GM15510 (cell line): Measurements from ENCODE around the gene TBX10.

Experiments used
- POLR2A ChIP-seq: IDR thresholded peaks from 3 replicates; pipeline ENCODE4 v1.6.1; 2011; ENCODE audit warnings: borderline replicate concordance; ENCODE audit not compliant: insufficient read length; ENCODE audit errors: extremely low read depth

TBX10 gene

GRCh38 chr11:67640758-67641337 is 1.3 kb upstream of the TBX10 start:
- TF ChIP-seq POLR2A, result no peak

- TF ChIP-seq POLR2A, result no peak
Observed at GRCh38 chr11:67640021-67640757, 626 bp upstream of the TBX10 start.

GRCh38 chr11:67638535-67639437 is 777 bp downstream of the TBX10 start:
- TF ChIP-seq POLR2A, result no peak

DNA sequence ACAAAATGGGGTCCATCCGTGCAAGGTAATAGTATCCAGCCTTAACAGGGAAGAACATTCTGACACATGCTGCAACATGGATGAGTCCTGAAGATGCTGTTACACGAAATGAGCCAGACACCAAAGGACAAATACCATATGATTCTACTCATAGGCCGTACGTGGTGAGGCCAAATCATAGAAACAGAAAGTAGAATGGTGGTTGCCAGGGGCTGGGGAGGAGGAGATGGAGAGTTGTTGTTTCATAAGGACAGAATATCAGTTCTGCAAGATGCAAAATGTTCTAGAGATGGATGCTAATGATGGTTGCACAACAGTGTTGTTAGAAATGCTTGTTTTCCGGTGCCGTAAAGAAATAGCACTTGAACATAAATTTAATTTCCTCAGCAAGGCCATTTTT is 2.6 kb downstream of the TBX10 start:
- no peak for TF ChIP-seq POLR2A

DNA sequence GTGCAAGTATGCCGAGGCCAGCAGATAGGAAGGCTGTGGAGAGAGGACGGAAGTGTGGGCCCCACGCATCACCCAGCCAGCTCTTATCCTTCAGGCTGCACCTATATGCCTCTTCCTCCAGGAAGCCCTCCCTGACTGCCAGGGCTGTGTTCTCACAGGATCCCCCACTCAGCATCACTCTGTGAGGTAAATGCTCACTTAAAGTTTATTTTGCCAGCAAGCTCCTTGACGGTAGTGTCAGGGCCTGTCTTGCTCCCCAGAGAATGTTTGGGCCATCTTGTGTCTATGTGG is 4.4 kb downstream of the TBX10 start:
- TF ChIP-seq POLR2A, result no peak

GRCh38 chr11:67634366-67635230 is 5.0 kb downstream of the TBX10 start:
- TF ChIP-seq POLR2A, result no peak

DNA sequence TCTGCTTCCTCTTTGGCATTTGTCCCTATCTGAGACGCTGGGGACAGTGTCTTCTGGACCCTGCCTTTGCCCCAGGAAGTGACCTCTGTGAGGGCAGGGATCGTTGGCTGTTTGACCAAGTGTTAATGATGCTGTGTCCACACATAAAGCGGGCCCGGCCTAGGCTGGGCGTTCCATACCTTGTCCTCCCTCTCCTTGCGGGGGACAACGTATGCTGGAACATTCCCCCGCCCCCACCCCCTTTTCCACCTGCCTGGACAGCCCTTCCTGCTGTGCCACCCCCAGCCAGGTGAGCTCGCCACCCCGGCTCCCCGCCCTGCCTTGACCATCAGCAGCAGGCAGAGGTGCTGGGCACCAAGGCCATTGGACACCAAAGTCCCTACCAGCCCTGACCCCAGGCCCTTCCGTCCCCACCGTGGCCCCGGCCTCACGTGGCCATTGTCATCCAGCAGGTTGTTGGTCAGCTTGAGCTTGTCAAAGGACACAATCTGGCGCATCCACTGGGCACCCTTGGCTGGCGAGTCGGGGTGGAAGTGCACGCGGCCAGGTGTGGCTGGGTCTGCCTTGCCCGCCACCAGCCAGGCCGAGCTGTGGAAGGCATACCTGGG is 5.7 kb downstream of the TBX10 start:
- no peak for TF ChIP-seq POLR2A

DNA sequence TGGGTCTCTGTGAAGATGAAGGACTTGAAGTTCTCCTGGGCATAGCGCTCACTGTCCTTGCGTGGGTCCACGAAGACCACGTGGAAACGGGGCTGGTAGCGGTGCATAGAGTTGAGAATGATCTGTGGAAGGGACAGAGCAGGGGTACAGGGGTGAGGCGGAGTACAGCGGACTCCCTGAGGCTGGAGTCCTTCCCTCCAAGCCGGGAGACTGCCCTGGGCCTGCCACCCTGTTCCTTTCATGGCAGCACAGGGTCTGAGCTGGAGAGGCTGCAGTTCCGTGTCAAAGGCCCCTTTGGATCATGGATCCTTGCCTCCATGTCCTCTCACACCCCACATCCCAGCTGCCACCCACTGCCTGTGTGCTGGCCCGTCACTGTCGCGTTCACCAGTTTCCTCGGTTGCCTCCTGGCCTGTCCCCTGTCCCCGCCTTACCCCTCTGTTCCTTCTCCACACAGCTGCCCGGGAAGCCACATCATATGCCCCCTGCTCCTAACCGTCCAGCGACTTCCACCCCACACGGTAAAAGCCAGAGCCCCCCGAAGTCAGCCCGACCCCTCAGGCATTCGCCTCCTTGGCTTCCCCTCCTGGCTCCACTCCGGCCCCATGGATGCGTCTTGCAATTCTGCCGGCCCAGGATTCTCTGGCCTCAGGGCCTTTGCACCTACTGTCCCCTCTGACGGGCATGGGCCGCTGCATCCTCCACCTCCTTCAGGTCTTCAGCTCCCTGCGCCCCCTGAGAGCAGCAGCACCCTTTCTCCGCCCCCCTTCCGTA is 6.4 kb downstream of the TBX10 start:
- no peak for TF ChIP-seq POLR2A

- TF ChIP-seq POLR2A, result no peak
Observed at GRCh38 chr11:67632175-67632981, 7.2 kb downstream of the TBX10 start.

DNA sequence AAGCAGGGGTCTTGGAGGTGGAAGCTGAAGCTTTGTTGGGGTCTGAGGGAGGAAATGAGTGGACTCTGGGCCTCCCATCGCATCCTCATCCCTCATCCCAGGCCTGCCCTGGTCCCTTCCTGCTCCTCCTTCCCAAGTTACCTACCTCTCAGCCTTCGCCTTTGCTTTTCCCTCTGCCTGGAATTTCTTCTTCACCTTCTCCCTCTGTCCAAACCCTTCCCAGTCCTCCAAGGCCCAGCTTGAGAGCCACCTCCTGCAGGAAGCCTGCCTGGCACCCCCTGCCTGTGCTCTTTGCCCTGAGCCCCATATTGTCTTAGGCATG is 7.7 kb downstream of the TBX10 start:
- TF ChIP-seq POLR2A, result no peak

GRCh38 chr11:67631411-67631810 is 8.2 kb downstream of the TBX10 start:
- no peak for TF ChIP-seq POLR2A

DNA sequence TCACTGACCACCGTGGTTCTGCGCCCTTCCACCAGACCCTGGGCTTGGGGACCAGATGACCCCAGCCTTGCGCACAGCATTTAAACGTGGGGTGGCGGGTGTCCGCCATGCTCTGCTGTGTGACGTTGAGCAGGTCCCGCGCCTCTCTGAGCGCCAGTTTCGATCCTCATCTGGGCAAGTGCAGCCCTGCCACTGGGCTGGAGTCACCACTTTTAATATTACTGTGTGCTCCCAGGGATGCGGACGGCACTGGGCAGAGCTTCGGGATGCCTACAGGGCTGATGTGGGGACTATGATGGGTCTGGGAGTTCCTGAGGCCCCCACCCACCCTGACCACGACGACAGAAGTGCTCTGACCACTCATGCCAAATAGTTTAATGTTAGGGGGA is 8.6 kb downstream of the TBX10 start:
- TF ChIP-seq POLR2A, result no peak
